Kidney tubule cell (primary cell): Measurements from ENCODE around the gene LRRC15.

Experiments
- DNase-seq: peaks from one replicate; pipeline ENCODE4 v3.0.0-alpha.2; 2018; ENCODE audit warnings: low spot score

The LRRC15 gene

GRCh38 chr3:194369522-194370279, at the start of gene LRRC15:
LRRC15 (minus strand) TSS chr3:194369743; CDS start chr3:194361043, 8,700 bp downstream.
- DNase-seq: peak; percentile 47

- no peak for DNase-seq
Measured at GRCh38 chr3:194418671-194419070, 49.1 kb upstream of the LRRC15 start.

GRCh38 chr3:194407423-194407822, 37.9 kb upstream of the LRRC15 start:
- DNase-seq: peak; percentile 49

GRCh38 chr3:194405766-194406165, 36.2 kb upstream of the LRRC15 start:
- no peak for DNase-seq

- DNase-seq: peak; percentile 61
Measured at GRCh38 chr3:194404365-194405140, 35.0 kb upstream of the LRRC15 start.

- no peak for DNase-seq
Measured at GRCh38 chr3:194401868-194402329, 32.4 kb upstream of the LRRC15 start.

- no peak for DNase-seq
Measured at GRCh38 chr3:194401346-194401745, 31.8 kb upstream of the LRRC15 start.

GRCh38 chr3:194399874-194400411, 30.4 kb upstream of the LRRC15 start:
- DNase-seq: no peak

GRCh38 chr3:194399166-194399565, 29.6 kb upstream of the LRRC15 start, which contains the start of gene GP5:
GP5 (minus strand) TSS chr3:194399266; CDS start chr3:194398282, 984 bp downstream.
- no peak for DNase-seq

- DNase-seq: no peak
Measured at GRCh38 chr3:194397757-194398312, 28.3 kb upstream of the LRRC15 start.

- no peak for DNase-seq
Measured at GRCh38 chr3:194396859-194397756, 27.6 kb upstream of the LRRC15 start.

- no peak for DNase-seq
Measured at GRCh38 chr3:194396539-194396858, 27.0 kb upstream of the LRRC15 start.

- peak; percentile 19 for DNase-seq
Measured at GRCh38 chr3:194395778-194396538, 26.4 kb upstream of the LRRC15 start.

GRCh38 chr3:194395212-194395611, 25.7 kb upstream of the LRRC15 start:
- peak; percentile 70 for DNase-seq

GRCh38 chr3:194392576-194392975, 23.0 kb upstream of the LRRC15 start:
- no peak for DNase-seq

- no peak for DNase-seq
Measured at GRCh38 chr3:194390835-194391234, 21.3 kb upstream of the LRRC15 start.

- DNase-seq: no peak
Measured at GRCh38 chr3:194389269-194389668, 19.7 kb upstream of the LRRC15 start.

GRCh38 chr3:194387926-194388418, 18.4 kb upstream of the LRRC15 start:
- DNase-seq: no peak

GRCh38 chr3:194387276-194387675, 17.7 kb upstream of the LRRC15 start:
- DNase-seq: no peak

- no peak for DNase-seq
Measured at GRCh38 chr3:194386648-194387047, 17.1 kb upstream of the LRRC15 start.

GRCh38 chr3:194386066-194386465, 16.5 kb upstream of the LRRC15 start:
- DNase-seq: no peak
